Mesothelial cell of epicardium (in vitro differentiated cells): Measurements from ENCODE around the gene CRTC1. TPM values are rescaled to one million over a fixed set of nuclear protein-coding genes. Genes with fewer than 3 reads are reported as not detected.
"Not testable (repeated sequence)": the region's sequence is repeated elsewhere in the genome, so short reads cannot be mapped to it uniquely, and the experiment has no call there.

Experiments used
- DNase-seq, 2 experiments: peaks; one replicate each; pipeline ENCODE4 v3.0.0; 2021; ENCODE audit warnings: low spot score in 2 of 2; ENCODE audit not compliant: unreplicated experiment in 2 of 2
- H3K27ac Mint-ChIP-seq: 2 replicates; pipeline ENCODE4 v1.8.0; 2021; ENCODE audit warnings: mixed read lengths
- H3K27me3 Mint-ChIP-seq: 2 replicates; pipeline ENCODE4 v1.8.0; 2021; ENCODE audit warnings: low read depth, mixed read lengths
- H3K36me3 Mint-ChIP-seq: 2 replicates; pipeline ENCODE4 v1.8.0; 2021; ENCODE audit warnings: mixed read lengths
- H3K4me1 Mint-ChIP-seq: 2 replicates; pipeline ENCODE4 v1.8.0; 2021; ENCODE audit warnings: mixed read lengths
- H3K4me3 Mint-ChIP-seq: 2 replicates; pipeline ENCODE4 v1.8.0; 2021; ENCODE audit warnings: mild to moderate bottlenecking, moderate library complexity, mixed read lengths
- H3K9me3 Mint-ChIP-seq: 2 replicates; pipeline ENCODE4 v1.8.0; 2021; ENCODE audit warnings: mixed read lengths
- CTCF ChIP-seq: fragments of 200-600 bp; sonication (generic); IDR thresholded peaks from one replicate; pipeline ENCODE4 v1.5.0; 2021; ENCODE audit warnings: antibody characterized with exemption; ENCODE audit not compliant: unreplicated experiment
- total RNA-seq: library from RNA; stranded (reverse); gene quantifications from 3 replicates; pipeline ENCODE4 v1.2.1, GENCODE V29; 2021

CRTC1 gene
- total RNA-seq, 1 donor from 2014 or later = 31.9 TPM

- no peak for TF ChIP-seq CTCF
- no peaks in the 10 kb centered on the region for H3K4me1 Mint-ChIP-seq
- no peak for DNase-seq
- no peak overlapping the region for H3K4me3 Mint-ChIP-seq
- H3K36me3 Mint-ChIP-seq = no peaks in the 10 kb centered on the region
- H3K9me3 Mint-ChIP-seq = no peaks in the 10 kb centered on the region
- H3K27ac Mint-ChIP-seq = no peak overlapping the region
- peaks cover 24% of the 10 kb centered on the region for H3K27me3 Mint-ChIP-seq
Measured at GRCh38 chr19:18803550-18804138, 120.2 kb downstream of the CRTC1 start.

- Mint-ChIP-seq H3K27ac (no peak overlapping the region), H3K4me3 (no peak overlapping the region), H3K9me3 (no peaks in the 10 kb centered on the region), H3K36me3 (no peaks in the 10 kb centered on the region), H3K4me1 (no peaks in the 10 kb centered on the region), H3K27me3 (peaks cover 28% of the 10 kb centered on the region)
- no peak for TF ChIP-seq CTCF
- DNase-seq = no peak
Measured at GRCh38 chr19:18804139-18804601, 120.7 kb downstream of the CRTC1 start.

GRCh38 chr19:18804643-18805042 lies 121.2 kb downstream of the CRTC1 start:
- Mint-ChIP-seq H3K9me3 (no peaks in the 10 kb centered on the region), H3K36me3 (no peaks in the 10 kb centered on the region), H3K27me3 (peaks cover 30% of the 10 kb centered on the region), H3K4me3 (no peak overlapping the region), H3K4me1 (no peaks in the 10 kb centered on the region), H3K27ac (no peak overlapping the region)
- no peak for DNase-seq
- TF ChIP-seq CTCF = no peak

- Mint-ChIP-seq H3K27ac (no peak overlapping the region), H3K36me3 (no peaks in the 10 kb centered on the region), H3K9me3 (no peaks in the 10 kb centered on the region), H3K4me1 (no peaks in the 10 kb centered on the region), H3K4me3 (no peak overlapping the region), H3K27me3 (peaks cover 20% of the 10 kb centered on the region)
- TF ChIP-seq CTCF = no peak
- no peak for DNase-seq
Measured at GRCh38 chr19:18807861-18808331, 124.4 kb downstream of the CRTC1 start.

GRCh38 chr19:18809149-18809868 lies 125.8 kb downstream of the CRTC1 start:
- Mint-ChIP-seq H3K9me3 (no peaks in the 10 kb centered on the region), H3K36me3 (no peaks in the 10 kb centered on the region), H3K4me1 (no peaks in the 10 kb centered on the region), H3K27ac (no peak overlapping the region), H3K27me3 (peaks cover 25% of the 10 kb centered on the region), H3K4me3 (no peak overlapping the region)
- no peak for DNase-seq
- no peak for TF ChIP-seq CTCF

- H3K4me3 Mint-ChIP-seq, DNase-seq, H3K27ac Mint-ChIP-seq, H3K36me3 Mint-ChIP-seq, H3K4me1 Mint-ChIP-seq, H3K9me3 Mint-ChIP-seq: not testable (repeated sequence)
- peaks cover 25% of the 10 kb centered on the region for H3K27me3 Mint-ChIP-seq
Measured at GRCh38 chr19:18811638-18812037, 128.2 kb downstream of the CRTC1 start.
